CD14-positive monocyte (primary cell): ENCODE measurements around the gene IL36G. TPM values are rescaled to one million over a fixed set of nuclear protein-coding genes. Genes with fewer than 3 reads are reported as not detected.

Source experiments
- DNase-seq, 3 donors: peaks; one replicate each; pipeline ENCODE4 v3.0.0-alpha.2; 2011 to 2022
- H2AFZ ChIP-seq: 2 replicates; pipeline ENCODE4 v1.6.0; 2012; ENCODE audit warnings: mild to moderate bottlenecking, low read depth, low read length, inconsistent platforms; ENCODE audit not compliant: insufficient read depth, poor library complexity, severe bottlenecking
- H3K27ac ChIP-seq, 2 donors: 1 replicate in 1 of 2; 2 replicates in 1 of 2; pipeline ENCODE4 v1.5.1; 2012 to 2013; ENCODE audit warnings: low read length in 2 of 2, control low read depth in 1 of 2, inconsistent platforms in 1 of 2, low read depth in 1 of 2, mild to moderate bottlenecking in 1 of 2
- H3K27me3 ChIP-seq, 2 donors: one replicate each; pipeline versions ENCODE4 v1.6.0 to v1.6.1; 2011 to 2013; ENCODE audit warnings: low read length in 2 of 2; ENCODE audit not compliant: control insufficient read depth in 2 of 2, insufficient read depth in 2 of 2
- H3K36me3 ChIP-seq, 2 donors: replicated peaks in 1 of 2; 1 replicate in 1 of 2; 2 replicates in 1 of 2; pipeline versions ENCODE4 v1.5.1 to v1.6.1; 2012 to 2013; ENCODE audit warnings: low read length in 2 of 2, control low read depth in 1 of 2, inconsistent platforms in 1 of 2, mild to moderate bottlenecking in 1 of 2; ENCODE audit not compliant: insufficient read depth in 2 of 2, control insufficient read depth in 1 of 2
- H3K4me1 ChIP-seq, 2 donors: 1 replicate in 1 of 2; 2 replicates in 1 of 2; pipeline versions ENCODE4 v1.5.1 to v1.6.1; 2012 to 2013; ENCODE audit warnings: low read length in 2 of 2, control low read depth in 1 of 2, inconsistent platforms in 1 of 2, mild to moderate bottlenecking in 1 of 2, moderate library complexity in 1 of 2; ENCODE audit not compliant: insufficient read depth in 2 of 2, control insufficient read depth in 1 of 2
- H3K4me2 ChIP-seq: replicated peaks from 2 replicates; pipeline ENCODE3; 2012; ENCODE audit warnings: low read length, moderate library complexity, mild to moderate bottlenecking; ENCODE audit not compliant: poor library complexity, severe bottlenecking; ENCODE audit errors: extremely low read depth
- H3K4me3 ChIP-seq, 3 experiments: fragments of 200-600 bp in 1 of 3; sonication (generic) in 1 of 3; replicated peaks in 1 of 3; 1 replicate in 2 of 3; 2 replicates in 1 of 3; pipeline ENCODE4 v1.5.1; 2011 to 2013; ENCODE audit warnings: low read length in 3 of 3, mild to moderate bottlenecking in 3 of 3, control low read depth in 2 of 3, low read depth in 2 of 3, inconsistent platforms in 1 of 3, moderate library complexity in 1 of 3
- H3K79me2 ChIP-seq: 2 replicates; pipeline ENCODE4 v1.6.0; 2012; ENCODE audit warnings: mild to moderate bottlenecking, control low read depth, inconsistent platforms, low read length, moderate library complexity; ENCODE audit not compliant: insufficient read depth
- H3K9ac ChIP-seq: 2 replicates; pipeline ENCODE4 v1.6.0; 2017; ENCODE audit warnings: low read length, mild to moderate bottlenecking; ENCODE audit not compliant: insufficient read depth, poor library complexity, severe bottlenecking
- H3K9me3 ChIP-seq, 2 donors: replicated peaks in 1 of 2; 1 replicate in 1 of 2; 2 replicates in 1 of 2; pipeline versions ENCODE4 v1.5.1 to v1.6.1; 2012 to 2013; ENCODE audit warnings: low read length in 2 of 2, control low read depth in 1 of 2; ENCODE audit not compliant: control insufficient read depth in 1 of 2, insufficient read depth in 1 of 2
- H4K20me1 ChIP-seq: 2 replicates; pipeline ENCODE4 v1.6.0; 2012; ENCODE audit warnings: mild to moderate bottlenecking, low read length, control low read depth, moderate library complexity; ENCODE audit not compliant: insufficient read depth
- H3K27ac Mint-ChIP-seq, 7 donors: one replicate each; pipeline ENCODE4 v1.8.0; 2020; ENCODE audit warnings: mild to moderate bottlenecking in 7 of 7, mixed read lengths in 7 of 7, moderate library complexity in 6 of 7, inconsistent platforms in 2 of 7
- H3K27me3 Mint-ChIP-seq, 3 donors: one replicate each; pipeline ENCODE4 v1.8.0; 2021 to 2022; ENCODE audit warnings: low read depth in 3 of 3, mild to moderate bottlenecking in 3 of 3, mixed read lengths in 3 of 3, moderate library complexity in 3 of 3, inconsistent platforms in 1 of 3
- H3K36me3 Mint-ChIP-seq, 2 donors: one replicate each; pipeline ENCODE4 v1.8.0; 2020; ENCODE audit warnings: mixed read lengths in 2 of 2, inconsistent platforms in 1 of 2, mild to moderate bottlenecking in 1 of 2
- H3K4me1 Mint-ChIP-seq: one replicate; pipeline ENCODE4 v1.8.0; 2020; ENCODE audit warnings: mild to moderate bottlenecking, mixed read lengths
- H3K4me3 Mint-ChIP-seq, 2 donors: one replicate each; pipeline ENCODE4 v1.8.0; 2020; ENCODE audit warnings: mild to moderate bottlenecking in 2 of 2, mixed read lengths in 2 of 2, moderate library complexity in 1 of 2
- H3K9me3 Mint-ChIP-seq, 7 donors: one replicate each; pipeline ENCODE4 v1.8.0; 2020 to 2022; ENCODE audit warnings: mixed read lengths in 7 of 7, mild to moderate bottlenecking in 6 of 7, moderate library complexity in 6 of 7, inconsistent platforms in 2 of 7
- WGBS: methylation state at CpG from one replicate; pipeline ENCODE4 v1.1.5; 2013; ENCODE audit warnings: missing lambda C conversion rate; ENCODE audit not compliant: insufficient coverage; 5-methylcytosine and 5-hydroxymethylcytosine counted together
- intact Hi-C, 2 donors: fragments of 100-400 bp; cut with micrococcal nuclease; formaldehyde crosslinking; loops; one replicate each; pipeline versions ENCODE4 v1.15.0 to v1.15.1; 2023
- polyA plus RNA-seq, 3 donors: library from polyadenylated mRNA; depleted of rRNA in 1 of 3; unstranded in 2 of 3; stranded (reverse) in 1 of 3; fragments of 300-500 nt in 2 of 3; fragments of >200 nt in 1 of 3; fragmentation: Illumina TruSeq in 2 of 3; gene quantifications; 1 replicate in 2 of 3; 2 replicates in 1 of 3; pipeline ENCODE4 v1.2.3, GENCODE V29; 2012 to 2021
- TF ChIP-seq, protein P1 (sequence below): fragments of 200-600 bp; IDR thresholded peaks from one replicate; pipeline ENCODE4 v1.8.0; 2022; ENCODE audit warnings: antibody characterized with exemption, mild to moderate bottlenecking

IL36G gene
- polyA plus RNA-seq, 3 donors: not detected

DNA sequence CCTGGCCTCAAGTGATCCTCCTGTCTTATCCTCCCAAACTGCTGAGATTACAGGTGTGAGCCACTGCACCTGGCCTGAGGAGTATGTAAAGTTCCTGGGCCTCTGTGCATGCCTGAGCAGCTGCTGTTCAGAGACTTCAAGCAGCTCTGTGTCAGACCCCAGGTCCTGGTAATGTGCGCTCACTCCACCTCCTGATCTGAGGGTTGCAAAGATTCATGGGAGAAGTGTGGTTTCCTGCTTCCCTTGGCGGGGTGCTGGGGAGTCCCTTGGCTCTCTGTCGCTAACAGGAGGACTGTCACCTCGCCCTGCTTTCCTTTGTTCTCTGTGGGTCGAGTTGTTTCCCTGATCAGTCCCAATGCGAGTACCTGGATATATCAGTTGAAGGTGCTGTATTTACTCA is 18.8 kb downstream of the IL36G start:
- Histone ChIP-seq H3K4me2 (no peak overlapping the region), H3K9ac (no peak overlapping the region), H3K27me3 (no peaks in the 10 kb centered on the region), H3K27ac (no peak overlapping the region), H3K36me3 (no peaks in the 10 kb centered on the region), H3K9me3 (peaks cover 21 to 39% of the 10 kb centered on the region in 2 donors), H3K4me3 (no peak overlapping the region), H3K79me2 (no peaks in the 10 kb centered on the region), H3K4me1 (no peaks in the 10 kb centered on the region), H4K20me1 (no peaks in the 10 kb centered on the region), H2AFZ (no peak overlapping the region)
- no peaks in the 10 kb centered on the region for H3K4me1 Mint-ChIP-seq
- H3K27me3 Mint-ChIP-seq: peaks cover 3 to 9% (median 7%) of the 10 kb centered on the region in 3 donors
- no peak overlapping the region for H3K4me3 Mint-ChIP-seq
- peaks cover 20 to 53% (median 45%) of the 10 kb centered on the region in 7 donors for H3K9me3 Mint-ChIP-seq
- WGBS: 60% methylated on average over 5 of the region's 6 CpGs
- H3K27ac Mint-ChIP-seq: no peak overlapping the region
- H3K36me3 Mint-ChIP-seq: no peaks in the 10 kb centered on the region
- intact Hi-C loops: no loop called here
- DNase-seq: no peak
- TF ChIP-seq, protein P1, sequence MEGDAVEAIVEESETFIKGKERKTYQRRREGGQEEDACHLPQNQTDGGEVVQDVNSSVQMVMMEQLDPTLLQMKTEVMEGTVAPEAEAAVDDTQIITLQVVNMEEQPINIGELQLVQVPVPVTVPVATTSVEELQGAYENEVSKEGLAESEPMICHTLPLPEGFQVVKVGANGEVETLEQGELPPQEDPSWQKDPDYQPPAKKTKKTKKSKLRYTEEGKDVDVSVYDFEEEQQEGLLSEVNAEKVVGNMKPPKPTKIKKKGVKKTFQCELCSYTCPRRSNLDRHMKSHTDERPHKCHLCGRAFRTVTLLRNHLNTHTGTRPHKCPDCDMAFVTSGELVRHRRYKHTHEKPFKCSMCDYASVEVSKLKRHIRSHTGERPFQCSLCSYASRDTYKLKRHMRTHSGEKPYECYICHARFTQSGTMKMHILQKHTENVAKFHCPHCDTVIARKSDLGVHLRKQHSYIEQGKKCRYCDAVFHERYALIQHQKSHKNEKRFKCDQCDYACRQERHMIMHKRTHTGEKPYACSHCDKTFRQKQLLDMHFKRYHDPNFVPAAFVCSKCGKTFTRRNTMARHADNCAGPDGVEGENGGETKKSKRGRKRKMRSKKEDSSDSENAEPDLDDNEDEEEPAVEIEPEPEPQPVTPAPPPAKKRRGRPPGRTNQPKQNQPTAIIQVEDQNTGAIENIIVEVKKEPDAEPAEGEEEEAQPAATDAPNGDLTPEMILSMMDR: no peak

DNA sequence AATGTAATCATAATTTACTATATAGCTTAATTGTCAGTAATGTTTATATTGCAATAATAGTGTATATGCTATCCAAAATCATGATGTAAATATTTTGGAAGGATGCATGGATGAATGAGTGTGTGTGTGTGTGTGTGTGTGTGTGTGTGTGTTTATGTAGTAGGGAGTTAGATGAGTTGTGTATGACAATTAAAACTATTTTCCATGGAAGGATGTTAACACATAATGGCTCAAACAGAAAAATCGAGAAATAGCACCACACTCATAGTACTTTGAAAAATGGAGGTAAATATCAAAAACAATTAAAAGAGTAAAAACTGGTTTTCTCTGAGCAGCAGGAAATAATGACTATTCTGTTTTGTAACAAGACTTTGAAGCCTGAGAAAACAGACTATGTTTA is 19.3 kb downstream of the IL36G start:
- H3K27me3 ChIP-seq: no peaks in the 10 kb centered on the region
- no peak overlapping the region for H3K4me3 ChIP-seq
- no peak overlapping the region for H3K27ac ChIP-seq
- Mint-ChIP-seq H3K36me3 (no peaks in the 10 kb centered on the region), H3K4me3 (no peak overlapping the region), H3K27me3 (peaks cover 3 to 10% (median 6%) of the 10 kb centered on the region in 3 donors), H3K27ac (no peak overlapping the region), H3K4me1 (no peaks in the 10 kb centered on the region), H3K9me3 (peaks cover 21 to 51% (median 41%) of the 10 kb centered on the region in 7 donors)
- TF ChIP-seq, protein P1: no peak
- intact Hi-C loops: no loop called here
- no peaks in the 10 kb centered on the region for H3K36me3 ChIP-seq
- H3K9me3 ChIP-seq: peaks cover 21 to 36% of the 10 kb centered on the region in 2 donors
- no peaks in the 10 kb centered on the region for H3K4me1 ChIP-seq
- no peak overlapping the region for H3K4me2 ChIP-seq
- H3K79me2 ChIP-seq: no peaks in the 10 kb centered on the region
- no CpG with 5 or more reads among the region's 1 CpG for WGBS
- DNase-seq: no peak
- no peak overlapping the region for H3K9ac ChIP-seq
- H2AFZ ChIP-seq: no peak overlapping the region
- no peaks in the 10 kb centered on the region for H4K20me1 ChIP-seq
